HEK293T (cell line): ENCODE results near the gene SLC24A4.

Experiments
- CTCF ChIA-PET: fragments of 350-600 bp; formaldehyde crosslinking; extraction: SDS; loops from one replicate; lab custom pipeline; 2021; ENCODE audit warnings: antibody characterized with exemption, inconsistent platforms; lab: Yijun Ruan, JAX
- POLR2A ChIA-PET: fragments of 350-600 bp; formaldehyde crosslinking; extraction: SDS; loops from one replicate; lab custom pipeline; 2020; ENCODE audit warnings: antibody characterized with exemption, inconsistent platforms; lab: Yijun Ruan, JAX
- DNase-seq: peaks from one replicate; pipeline ENCODE4 v3.0.0; 2012; ENCODE audit warnings: mixed read lengths; ENCODE audit errors: extremely low spot score
- ARNT ChIP-seq: fragments of 450-650 bp; IDR thresholded peaks from 2 replicates; pipeline ENCODE4 v1.6.1; 2017; ENCODE audit warnings: mild to moderate bottlenecking
- BHLHE40 ChIP-seq: fragments of 450-650 bp; IDR thresholded peaks from 2 replicates; pipeline ENCODE4 v1.6.1; 2016; ENCODE audit warnings: mild to moderate bottlenecking, moderate library complexity, borderline replicate concordance
- CTBP1 ChIP-seq: fragments of 450-650 bp; IDR thresholded peaks from 2 replicates; pipeline ENCODE4 v1.6.1; 2016; ENCODE audit warnings: borderline replicate concordance
- ELF4 ChIP-seq: fragments of 450-650 bp; IDR thresholded peaks from 2 replicates; pipeline ENCODE4 v1.6.1; 2017; ENCODE audit warnings: antibody characterized with exemption
- FOXA1 ChIP-seq: fragments of 450-650 bp; IDR thresholded peaks from 2 replicates; pipeline ENCODE4 v1.6.1; 2016; ENCODE audit warnings: mild to moderate bottlenecking
- FOXK2 ChIP-seq: fragments of 450-650 bp; IDR thresholded peaks from 2 replicates; pipeline ENCODE4 v1.6.1; 2016; ENCODE audit warnings: mild to moderate bottlenecking
- FOXM1 ChIP-seq: fragments of 450-650 bp; IDR thresholded peaks from 2 replicates; pipeline ENCODE4 v1.6.1; 2017; ENCODE audit warnings: mild to moderate bottlenecking, borderline replicate concordance
- HDGF ChIP-seq: fragments of 450-650 bp; IDR thresholded peaks from 2 replicates; pipeline ENCODE4 v1.6.1; 2017; ENCODE audit warnings: antibody characterized with exemption, borderline replicate concordance
- L3MBTL2 ChIP-seq: fragments of 450-650 bp; conservative IDR thresholded peaks from 2 replicates; pipeline ENCODE4 v1.6.1; 2016; ENCODE audit warnings: mild to moderate bottlenecking
- LEF1 ChIP-seq: fragments of 450-650 bp; IDR thresholded peaks from 2 replicates; pipeline ENCODE4 v1.6.1; 2017; ENCODE audit warnings: mild to moderate bottlenecking, borderline replicate concordance
- NFRKB ChIP-seq: fragments of 450-650 bp; IDR thresholded peaks from 2 replicates; pipeline ENCODE4 v1.6.1; 2016; ENCODE audit warnings: mild to moderate bottlenecking, moderate library complexity
- PKNOX1 ChIP-seq: fragments of 450-650 bp; IDR thresholded peaks from 2 replicates; pipeline ENCODE4 v1.6.1; 2016
- SP1 ChIP-seq: fragments of 450-650 bp; IDR thresholded peaks from 2 replicates; pipeline ENCODE4 v1.6.1; 2017
- SUZ12 ChIP-seq: fragments of 450-650 bp; IDR thresholded peaks from 2 replicates; pipeline ENCODE4 v1.6.1; 2016; ENCODE audit warnings: mild to moderate bottlenecking
- TARDBP ChIP-seq: fragments of 450-650 bp; IDR thresholded peaks from 2 replicates; pipeline ENCODE4 v1.6.1; 2016
- ZNF384 ChIP-seq: fragments of 450-650 bp; IDR thresholded peaks from 2 replicates; pipeline ENCODE4 v1.6.1; 2016

The SLC24A4 gene

DNA sequence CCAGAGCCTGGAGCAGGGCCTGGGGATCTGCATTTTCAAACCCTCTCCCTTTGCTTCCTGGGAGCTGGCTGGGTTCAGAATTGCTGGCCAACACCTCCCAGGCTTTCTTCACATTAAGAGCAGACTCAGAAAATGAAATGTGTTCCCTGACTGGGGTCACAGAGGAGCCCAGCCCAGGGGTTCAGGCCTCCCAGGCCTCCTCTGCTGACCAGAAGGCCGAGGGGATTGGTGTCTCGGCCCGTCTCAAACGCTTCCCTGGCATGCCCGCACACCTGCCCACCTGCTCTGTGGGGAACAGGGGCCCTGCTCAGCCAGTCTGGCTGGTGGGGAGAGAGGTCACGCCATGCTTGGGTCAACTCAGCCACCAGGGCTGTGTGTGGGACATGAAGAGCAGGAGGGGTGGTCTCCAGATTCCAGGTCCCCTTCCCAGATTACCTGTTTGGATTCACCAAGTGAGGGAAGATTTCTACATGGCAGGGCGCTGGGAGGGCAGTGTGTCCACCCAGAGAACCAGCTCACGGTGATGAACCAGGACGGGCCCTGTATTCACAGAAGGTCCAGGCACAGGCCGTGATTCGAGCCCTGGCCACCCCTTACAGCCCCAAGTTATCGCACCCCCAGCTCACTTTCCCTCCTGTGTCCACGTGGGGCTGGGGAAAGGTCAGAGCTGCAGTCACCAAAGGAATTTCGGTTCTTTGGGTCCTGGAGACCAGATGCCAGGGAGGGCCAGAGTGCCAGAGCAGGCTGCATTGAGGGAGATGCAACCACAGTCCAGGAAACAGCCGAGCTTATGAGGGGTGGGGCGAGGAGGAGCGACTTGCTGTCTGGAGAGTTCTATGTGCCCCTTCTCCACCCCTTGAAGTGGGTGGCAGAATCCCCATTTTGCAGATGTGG is 135.4 kb downstream of the SLC24A4 start:
- DNase-seq = no peak
- ChIA-PET POLR2A (no interaction called here), CTCF (interaction anchor here (0.5 kb wide), 1 partner anchor 84 kb away, joined by 6 read pairs; no protein-coding TSS in a partner anchor)
- no peak for TF ChIP-seq CTBP1
- no peak for TF ChIP-seq ARNT
- no peak for TF ChIP-seq SUZ12
- TF ChIP-seq TARDBP = no peak
- no peak for TF ChIP-seq HDGF
- TF ChIP-seq BHLHE40 = no peak
- TF ChIP-seq ZNF384 = no peak
- TF ChIP-seq PKNOX1 = no peak
- TF ChIP-seq FOXK2 = no peak
- no peak for TF ChIP-seq SP1
- TF ChIP-seq L3MBTL2 = no peak
- TF ChIP-seq ELF4 = no peak
- TF ChIP-seq FOXA1 = no peak

- DNase-seq = no peak
- no peak for TF ChIP-seq ARNT
- no peak for TF ChIP-seq HDGF
- TF ChIP-seq PKNOX1 = no peak
- no peak for TF ChIP-seq TARDBP
- no peak for TF ChIP-seq SUZ12
- no peak for TF ChIP-seq FOXK2
- TF ChIP-seq NFRKB = no peak
- no peak for TF ChIP-seq BHLHE40
- TF ChIP-seq ZNF384 = no peak
- TF ChIP-seq ELF4 = no peak
- TF ChIP-seq SP1 = no peak
- no peak for TF ChIP-seq FOXM1
- no peak for TF ChIP-seq LEF1
- no peak for TF ChIP-seq FOXA1
- TF ChIP-seq CTBP1 = no peak
- no peak for TF ChIP-seq L3MBTL2
- ChIA-PET CTCF (no interaction called here), POLR2A (no interaction called here)
Observed at GRCh38 chr14:92459030-92459949, 136.3 kb downstream of the SLC24A4 start.

- no peak for DNase-seq
- POLR2A ChIA-PET = no interaction called here
- TF ChIP-seq CTBP1 (no peak), FOXM1 (no peak), FOXA1 (no peak), L3MBTL2 (no peak), NFRKB (no peak), HDGF (no peak), FOXK2 (no peak)
- CTCF ChIA-PET = no interaction called here
Observed at GRCh38 chr14:92459950-92460421, 137.0 kb downstream of the SLC24A4 start.

GRCh38 chr14:92460541-92460915 is 137.6 kb downstream of the SLC24A4 start:
- POLR2A ChIA-PET = no interaction called here
- TF ChIP-seq BHLHE40 (no peak), L3MBTL2 (no peak)
- CTCF ChIA-PET = no interaction called here
- no peak for DNase-seq

DNA sequence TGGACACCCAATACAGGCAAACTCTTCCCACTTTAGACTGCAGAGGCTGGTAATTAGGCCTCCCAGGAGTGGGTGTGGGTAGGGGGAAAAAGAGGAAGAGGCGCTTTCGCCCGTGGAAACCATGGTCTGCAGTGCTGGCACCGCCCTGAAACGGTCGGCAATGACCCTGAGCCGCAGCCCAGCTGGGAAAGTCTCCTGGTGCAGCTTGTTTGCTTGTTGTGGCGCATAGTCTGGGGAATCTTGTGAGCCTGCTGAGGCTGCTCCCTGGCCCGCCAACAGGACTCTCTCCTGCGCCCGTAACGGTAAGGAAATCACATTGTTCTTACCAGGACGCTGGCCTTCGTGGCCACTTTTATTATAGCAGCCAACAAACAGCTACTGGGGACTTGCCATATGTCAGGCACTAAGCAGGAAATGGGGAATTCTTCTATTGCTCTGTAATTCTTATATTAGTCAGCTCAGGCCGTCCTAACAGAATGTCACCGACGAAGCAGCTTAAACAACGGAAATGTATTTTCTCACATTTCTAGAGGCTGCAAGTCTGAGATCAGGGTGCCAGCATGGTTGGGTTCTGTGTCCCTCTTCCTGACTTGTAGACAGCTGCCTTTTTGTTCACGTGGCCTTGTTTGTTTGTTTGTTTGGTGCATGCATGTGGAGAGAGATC is 138.1 kb downstream of the SLC24A4 start:
- DNase-seq = no peak
- ChIA-PET POLR2A (no interaction called here), CTCF (no interaction called here)
- no peak for TF ChIP-seq FOXM1
- TF ChIP-seq FOXA1 = no peak
- TF ChIP-seq SUZ12 = no peak
- TF ChIP-seq ZNF384 = no peak
- TF ChIP-seq L3MBTL2 = no peak
- no peak for TF ChIP-seq FOXK2
- no peak for TF ChIP-seq TARDBP
- no peak for TF ChIP-seq PKNOX1
- no peak for TF ChIP-seq HDGF
- no peak for TF ChIP-seq NFRKB
- no peak for TF ChIP-seq BHLHE40
- no peak for TF ChIP-seq SP1
- no peak for TF ChIP-seq ARNT
- no peak for TF ChIP-seq CTBP1
- TF ChIP-seq LEF1 = no peak
- TF ChIP-seq ELF4 = no peak
